ENCODE measurements around the gene PHACTR3. TPM values are rescaled to one million over a fixed set of nuclear protein-coding genes. Genes with fewer than 3 reads are reported as not detected.
A peak's percentile ranks its signal among the peaks of the same experiment; 100 is the strongest.

The PHACTR3 gene
- total RNA-seq, 2 donors from 2014 or later, result 0.13 TPM; not detected in 1

DNA sequence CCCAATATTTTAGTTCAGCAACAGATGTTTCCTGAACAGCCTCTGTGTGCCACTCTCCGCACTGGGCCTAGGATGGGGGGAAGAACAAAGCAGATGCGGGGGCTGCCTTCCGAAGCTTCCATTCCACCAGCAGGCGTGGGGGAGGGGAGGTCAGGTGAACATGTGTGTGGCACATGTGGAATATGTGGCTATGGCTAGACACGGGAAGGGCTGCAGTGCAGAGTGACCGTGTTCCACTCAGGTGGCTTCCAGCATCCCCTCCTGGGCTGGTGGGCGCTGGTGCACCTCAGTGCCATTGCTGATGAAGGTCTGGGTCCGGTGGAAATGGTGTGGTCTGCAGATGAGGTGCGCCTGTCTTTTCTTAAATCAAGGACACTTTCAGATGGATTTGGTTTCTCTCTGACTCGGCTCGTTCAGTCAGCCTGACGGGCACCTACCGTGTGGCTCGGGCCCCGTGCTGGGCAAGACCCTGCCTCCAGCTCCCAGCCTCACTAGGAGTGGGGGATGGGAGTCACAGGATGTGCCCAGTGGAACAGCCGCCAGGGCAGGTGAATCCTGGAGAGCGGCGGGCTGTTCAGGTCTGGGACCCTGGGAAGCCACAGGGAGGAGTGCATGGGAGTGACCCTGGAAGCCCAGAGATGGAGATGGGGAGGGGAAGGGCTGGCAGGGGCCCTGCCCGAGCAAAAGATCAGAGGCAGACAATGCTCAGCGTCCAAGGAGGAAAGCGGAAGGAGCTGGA is 218.1 kb downstream of the PHACTR3 start:
- H3K27ac ChIP-seq (ENCODE audit: low read depth, low read length), result no peak overlapping the region
- Mint-ChIP-seq H3K9me3 (no peaks in the 10 kb centered on the region), H3K4me1 (peaks cover 3% of the 10 kb centered on the region), H3K36me3 (ENCODE audit: low read depth) (no peaks in the 10 kb centered on the region), H3K4me3 (no peak overlapping the region), H3K27me3 (ENCODE audit: insufficient read depth) (peaks cover 12% of the 10 kb centered on the region), H3K27ac (no peak overlapping the region)
- no peaks in the 10 kb centered on the region for H3K27me3 ChIP-seq (ENCODE audit: control insufficient read depth, insufficient read depth, low read length, poor library complexity, severe bottlenecking)
- WGBS, 2 experiments (ENCODE audit: insufficient coverage in 1 of 2, insufficient read length in 1 of 2), result 85 to 89% methylated on average over 10 to 21 of the region's 21 CpGs
- H3K9me3 ChIP-seq (ENCODE audit: control insufficient read depth, low read length), result peaks cover 7% of the 10 kb centered on the region
- TF ChIP-seq, protein P1, sequence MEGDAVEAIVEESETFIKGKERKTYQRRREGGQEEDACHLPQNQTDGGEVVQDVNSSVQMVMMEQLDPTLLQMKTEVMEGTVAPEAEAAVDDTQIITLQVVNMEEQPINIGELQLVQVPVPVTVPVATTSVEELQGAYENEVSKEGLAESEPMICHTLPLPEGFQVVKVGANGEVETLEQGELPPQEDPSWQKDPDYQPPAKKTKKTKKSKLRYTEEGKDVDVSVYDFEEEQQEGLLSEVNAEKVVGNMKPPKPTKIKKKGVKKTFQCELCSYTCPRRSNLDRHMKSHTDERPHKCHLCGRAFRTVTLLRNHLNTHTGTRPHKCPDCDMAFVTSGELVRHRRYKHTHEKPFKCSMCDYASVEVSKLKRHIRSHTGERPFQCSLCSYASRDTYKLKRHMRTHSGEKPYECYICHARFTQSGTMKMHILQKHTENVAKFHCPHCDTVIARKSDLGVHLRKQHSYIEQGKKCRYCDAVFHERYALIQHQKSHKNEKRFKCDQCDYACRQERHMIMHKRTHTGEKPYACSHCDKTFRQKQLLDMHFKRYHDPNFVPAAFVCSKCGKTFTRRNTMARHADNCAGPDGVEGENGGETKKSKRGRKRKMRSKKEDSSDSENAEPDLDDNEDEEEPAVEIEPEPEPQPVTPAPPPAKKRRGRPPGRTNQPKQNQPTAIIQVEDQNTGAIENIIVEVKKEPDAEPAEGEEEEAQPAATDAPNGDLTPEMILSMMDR (conservative IDR thresholded peaks at IDR 0.05), result no peak
- H3K9ac ChIP-seq (ENCODE audit: extremely low read depth, low read length, poor library complexity, severe bottlenecking), result no peak overlapping the region
- H3K4me1 ChIP-seq (ENCODE audit: control insufficient read depth, insufficient read depth, low read length), result no peaks in the 10 kb centered on the region
- peak; percentile 45 for DNase-seq
- H3K4me3 ChIP-seq (ENCODE audit: low read length), result no peak overlapping the region
- no peaks in the 10 kb centered on the region for H3K36me3 ChIP-seq (ENCODE audit: control insufficient read depth, insufficient read depth, low read length)

DNA sequence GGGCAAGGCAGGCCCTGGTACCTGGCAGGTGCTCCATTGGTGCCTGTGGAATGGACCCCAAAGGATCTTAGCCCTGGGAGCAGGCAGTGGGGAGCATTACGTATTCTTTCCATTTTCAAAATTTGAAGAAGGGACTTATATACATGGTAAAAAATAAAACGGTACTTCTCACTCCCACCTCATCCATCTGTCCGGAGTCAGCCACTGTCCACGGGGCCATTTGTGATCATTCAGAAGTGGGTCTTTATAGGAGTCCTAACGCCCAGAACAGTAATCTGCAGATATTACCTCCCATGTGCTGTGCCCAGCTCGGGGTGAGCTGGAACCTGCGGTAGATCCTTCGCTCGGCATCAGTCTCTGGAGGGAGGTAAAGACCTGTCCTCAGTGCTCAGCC is 218.7 kb downstream of the PHACTR3 start:
- Mint-ChIP-seq H3K9me3 (no peaks in the 10 kb centered on the region), H3K27ac (no peak overlapping the region), H3K36me3 (ENCODE audit: low read depth) (no peaks in the 10 kb centered on the region), H3K4me3 (no peak overlapping the region), H3K4me1 (no peaks in the 10 kb centered on the region), H3K27me3 (ENCODE audit: insufficient read depth) (peaks cover 12% of the 10 kb centered on the region)
- no peak overlapping the region for H3K27ac ChIP-seq (ENCODE audit: low read depth, low read length)
- H3K4me1 ChIP-seq (ENCODE audit: control insufficient read depth, insufficient read depth, low read length), result no peaks in the 10 kb centered on the region
- 71 to 75% methylated on average over 4 to 9 of the region's 9 CpGs for WGBS, 2 experiments (ENCODE audit: insufficient coverage in 1 of 2, insufficient read length in 1 of 2)
- H3K4me3 ChIP-seq (ENCODE audit: low read length), result no peak overlapping the region
- DNase-seq, result no peak
- H3K27me3 ChIP-seq (ENCODE audit: control insufficient read depth, insufficient read depth, low read length, poor library complexity, severe bottlenecking), result no peaks in the 10 kb centered on the region
- no peaks in the 10 kb centered on the region for H3K36me3 ChIP-seq (ENCODE audit: control insufficient read depth, insufficient read depth, low read length)
- H3K9ac ChIP-seq (ENCODE audit: extremely low read depth, low read length, poor library complexity, severe bottlenecking), result no peak overlapping the region
- TF ChIP-seq, protein P1 (conservative IDR thresholded peaks at IDR 0.05), result no peak
- H3K9me3 ChIP-seq (ENCODE audit: control insufficient read depth, low read length), result peaks cover 7% of the 10 kb centered on the region

DNA sequence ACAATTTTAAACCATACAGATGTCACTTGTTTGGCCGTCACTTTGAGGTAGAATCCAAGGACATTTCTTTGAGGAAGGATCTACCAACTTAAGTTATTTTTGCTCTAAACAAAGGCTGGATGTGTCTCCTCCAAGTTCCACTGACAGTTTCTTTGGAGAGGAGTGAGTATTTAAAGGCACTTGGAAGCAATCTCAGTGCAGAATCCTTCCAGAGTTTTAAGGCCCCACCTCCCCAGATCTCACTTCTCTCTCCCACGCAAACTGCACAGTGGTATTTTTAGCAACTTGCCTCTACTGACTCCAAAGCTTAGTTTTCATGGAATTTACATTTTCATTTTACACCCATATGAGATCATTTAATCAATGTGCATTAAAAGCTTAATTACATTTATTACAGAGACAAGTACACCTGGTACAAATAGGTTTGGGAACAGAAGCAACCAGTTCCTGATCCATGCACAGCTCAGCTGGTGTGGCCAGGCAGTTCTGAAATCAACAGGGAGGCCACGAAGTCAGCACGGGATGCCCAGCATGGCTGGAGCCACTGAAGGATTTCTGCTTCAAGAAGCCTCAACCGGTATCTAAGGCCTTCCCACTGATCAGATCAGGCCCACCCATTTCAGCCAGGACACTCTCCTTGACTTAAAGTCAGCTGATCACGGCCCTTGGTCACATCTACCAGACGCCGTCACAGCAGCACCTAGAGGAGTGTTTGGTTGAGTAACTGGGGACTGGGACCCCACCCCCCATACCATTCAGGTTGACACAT is 219.3 kb downstream of the PHACTR3 start:
- WGBS, 2 experiments (ENCODE audit: insufficient coverage in 1 of 2, insufficient read length in 1 of 2), result 82 to 96% methylated on average over 7 to 8 of the region's 8 CpGs
- Histone ChIP-seq H3K27me3 (ENCODE audit: control insufficient read depth, insufficient read depth, low read length, poor library complexity, severe bottlenecking) (no peaks in the 10 kb centered on the region), H3K27ac (ENCODE audit: low read depth, low read length) (no peak overlapping the region), H3K36me3 (ENCODE audit: control insufficient read depth, insufficient read depth, low read length) (no peaks in the 10 kb centered on the region), H3K4me1 (ENCODE audit: control insufficient read depth, insufficient read depth, low read length) (no peaks in the 10 kb centered on the region), H3K9ac (ENCODE audit: extremely low read depth, low read length, poor library complexity, severe bottlenecking) (no peak overlapping the region), H3K4me3 (ENCODE audit: low read length) (no peak overlapping the region), H3K9me3 (ENCODE audit: control insufficient read depth, low read length) (peaks cover under 1% of the 10 kb centered on the region)
- peaks cover 11% of the 10 kb centered on the region for H3K27me3 Mint-ChIP-seq (ENCODE audit: insufficient read depth)
- DNase-seq, result peak; percentile 31
- no peaks in the 10 kb centered on the region for H3K9me3 Mint-ChIP-seq
- no peaks in the 10 kb centered on the region for H3K4me1 Mint-ChIP-seq
- TF ChIP-seq, protein P1 (conservative IDR thresholded peaks at IDR 0.05), result no peak
- H3K27ac Mint-ChIP-seq, result no peak overlapping the region
- H3K36me3 Mint-ChIP-seq (ENCODE audit: low read depth), result no peaks in the 10 kb centered on the region
- H3K4me3 Mint-ChIP-seq, result no peak overlapping the region
